A549 (cell line): ENCODE measurements around the gene BEX4.
"Not testable (repeated sequence)": the region's sequence is repeated elsewhere in the genome, so short reads cannot be mapped to it uniquely, and the experiment has no call there.

Source experiments
- CTCF ChIP-seq: fragments of >200 bp; sonication (Bioruptor Twin); formaldehyde crosslinking; IDR thresholded peaks from 3 replicates; pipeline ENCODE4 v1.5.1; 2016
- MAX ChIP-seq: IDR thresholded peaks from 2 replicates; pipeline ENCODE4 v1.6.1; 2012
- RAD21 ChIP-seq, 2 experiments: fragments of >200 bp in 1 of 2; sonication (Bioruptor Twin) in 1 of 2; formaldehyde crosslinking in 1 of 2; IDR thresholded peaks in 1 of 2; conservative IDR thresholded peaks in 1 of 2; 2 replicates in 1 of 2; 3 replicates in 1 of 2; pipeline ENCODE4 v1.6.1; 2012 to 2018; ENCODE audit warnings: inconsistent platforms in 1 of 2

GRCh38 chrX:103198668-103199067 lies 16.2 kb upstream of the BEX4 start:
- not testable (repeated sequence) for TF ChIP-seq CTCF; MAX; RAD21 (conservative IDR thresholded peaks at IDR 0.05 in 1 of 2, IDR thresholded peaks at IDR 0.05 in 1 of 2)
